Naive thymus-derived CD8-positive, alpha-beta T cell (primary cell): ENCODE measurements around the gene AHSA1. TPM values are rescaled to one million over a fixed set of nuclear protein-coding genes. Genes with fewer than 3 reads are reported as not detected.

Experiments
- ATAC-seq, 2 donors: fragments of 150-1000 bp; cut with Tn5 transposase in 1 of 2; sonication (Bioruptor Pico), chemical (Tn5 transposase) in 1 of 2; 1 replicate in 1 of 2; 2 replicates in 1 of 2; pipeline ENCODE4 v1.10.0; 2021; ENCODE audit warnings: mild to moderate bottlenecking in 2 of 2, moderate library complexity in 2 of 2
- POLR2A ChIA-PET: fragments of 350-600 bp; sonication (Branson Sonifier 250); formaldehyde crosslinking; loops from one replicate; lab custom pipeline; 2021; ENCODE audit warnings: antibody characterized with exemption; lab: Charles Lee
- DNase-seq, 10 donors: peaks; one replicate each; pipeline versions ENCODE4 v3.0.0 to v3.0.0-alpha.2; 2020 to 2022
- H3K27ac Mint-ChIP-seq, 10 donors: one replicate each; pipeline ENCODE4 v1.8.0; 2020 to 2022; ENCODE audit warnings: mild to moderate bottlenecking in 10 of 10, mixed read lengths in 10 of 10, moderate library complexity in 4 of 10, inconsistent platforms in 1 of 10
- H3K27me3 Mint-ChIP-seq, 5 donors: one replicate each; pipeline ENCODE4 v1.8.0; 2021 to 2022; ENCODE audit warnings: mixed read lengths in 5 of 5
- H3K36me3 Mint-ChIP-seq, 3 donors: one replicate each; pipeline ENCODE4 v1.8.0; 2020 to 2022; ENCODE audit warnings: mixed read lengths in 3 of 3, mild to moderate bottlenecking in 2 of 3, inconsistent platforms in 1 of 3
- H3K4me1 Mint-ChIP-seq, 4 donors: one replicate each; pipeline ENCODE4 v1.8.0; 2021 to 2022; ENCODE audit warnings: mixed read lengths in 4 of 4
- H3K4me3 Mint-ChIP-seq, 10 donors: one replicate each; pipeline ENCODE4 v1.8.0; 2020 to 2022; ENCODE audit warnings: mild to moderate bottlenecking in 10 of 10, mixed read lengths in 10 of 10, moderate library complexity in 6 of 10, inconsistent platforms in 1 of 10
- H3K9me3 Mint-ChIP-seq, 9 donors: one replicate each; pipeline ENCODE4 v1.8.0; 2020 to 2022; ENCODE audit warnings: mixed read lengths in 9 of 9, mild to moderate bottlenecking in 3 of 9, inconsistent platforms in 1 of 9, moderate library complexity in 1 of 9
- polyA plus RNA-seq, 3 donors: library from polyadenylated mRNA; unstranded; fragments of 300-500 nt; fragmentation: Illumina TruSeq; gene quantifications; one replicate each; pipeline ENCODE4 v1.2.3, GENCODE V29; 2021
- total RNA-seq, 8 experiments: library from RNA in 2 of 8; stranded (reverse) in 2 of 8; gene quantifications; one replicate each; pipeline ENCODE4 v1.2.3 and lab custom pipeline; 2021 to 2026

The AHSA1 gene
- total and polyA plus RNA-seq, 5 experiments from 2014 or later = 105 to 171 (median 114) TPM

DNA sequence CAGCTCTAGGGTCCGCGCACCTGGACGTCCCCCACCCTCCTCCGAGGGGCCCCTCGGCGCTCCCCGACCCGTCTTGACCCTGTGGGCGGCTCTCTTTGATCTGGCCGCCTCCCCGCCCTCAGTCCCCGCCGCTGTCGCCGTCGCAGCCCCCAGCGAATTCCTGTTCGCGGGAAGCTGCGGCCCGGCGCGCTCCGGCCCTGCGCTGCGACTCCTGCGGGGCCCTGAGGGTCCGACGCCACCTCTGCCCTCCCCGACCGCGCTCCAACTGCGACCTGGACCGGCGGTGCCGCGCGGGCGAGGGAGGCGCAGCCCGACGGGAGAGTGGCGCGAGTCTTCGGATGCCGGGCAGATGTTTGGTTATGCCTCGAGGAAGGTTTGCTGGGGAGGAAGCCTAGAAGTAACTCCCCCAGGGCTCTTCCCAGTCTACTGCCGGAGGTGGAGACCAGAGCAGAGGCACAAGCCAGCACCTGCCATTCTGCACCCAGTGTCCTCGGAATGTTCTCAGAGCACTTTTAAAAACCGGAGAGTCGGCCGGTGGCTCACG lies 41.2 kb downstream of the AHSA1 start:
- Mint-ChIP-seq H3K27ac (peak overlapping the region in 1 of 10 donors; percentile 15), H3K4me3 (peak overlapping the region; percentile 32 to 82 (median 62)), H3K9me3 (peaks cover 0 to 12% (median 4%) of the 10 kb centered on the region in 9 donors), H3K27me3 (peaks cover 18 to 46% (median 31%) of the 10 kb centered on the region in 5 donors), H3K36me3 (peaks cover 2 to 4% (median 3%) of the 10 kb centered on the region in 3 donors), H3K4me1 (peaks cover 2 to 9% (median 7%) of the 10 kb centered on the region in 4 donors)
- POLR2A ChIA-PET = no interaction called here
- DNase-seq (peak in 1 of 10 donors; percentile 2), ATAC-seq (peak; percentile 11 to 21)

DNA sequence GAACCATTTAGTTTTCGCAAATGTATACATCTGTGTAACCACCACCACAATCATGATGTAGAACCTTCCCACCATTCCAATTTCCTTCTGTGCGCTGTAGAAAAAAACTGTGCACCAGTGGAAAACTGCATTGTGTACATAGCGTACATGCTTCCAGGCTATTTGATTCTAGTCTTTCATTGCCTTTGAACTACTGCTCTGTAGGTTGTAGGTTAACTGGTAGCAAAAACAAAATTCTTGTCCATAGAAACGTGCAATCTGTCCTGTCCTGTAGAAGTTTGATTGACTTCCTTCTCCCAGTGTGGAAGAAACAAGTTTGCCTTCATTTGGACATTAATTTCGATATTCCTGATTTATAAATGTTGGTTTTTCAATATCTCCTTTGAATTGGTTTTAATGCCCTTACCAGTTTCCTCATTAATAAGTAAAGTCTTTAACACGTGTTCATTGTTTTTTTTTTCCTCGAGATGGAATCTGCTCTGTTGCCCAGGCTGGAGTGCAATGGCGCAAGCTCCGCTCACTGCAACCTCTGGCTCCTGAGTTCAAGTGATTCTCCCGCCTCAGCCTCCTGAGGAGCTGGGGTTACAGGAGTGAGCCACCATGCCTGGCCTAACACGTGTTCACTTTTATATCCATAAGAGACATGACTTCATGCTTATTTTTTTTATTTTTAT lies 44.4 kb downstream of the AHSA1 start:
- H3K4me1 Mint-ChIP-seq = peaks cover 2 to 9% (median 7%) of the 10 kb centered on the region in 4 donors
- H3K4me3 Mint-ChIP-seq = no peak overlapping the region
- H3K27me3 Mint-ChIP-seq = peaks cover 8 to 27% (median 23%) of the 10 kb centered on the region in 5 donors
- peaks cover 0 to 22% (median 9%) of the 10 kb centered on the region in 9 donors for H3K9me3 Mint-ChIP-seq
- no peak overlapping the region for H3K27ac Mint-ChIP-seq
- ATAC-seq (no peak), DNase-seq (no peak)
- POLR2A ChIA-PET = no interaction called here
- H3K36me3 Mint-ChIP-seq = peaks cover 4 to 12% (median 10%) of the 10 kb centered on the region in 3 donors

DNA sequence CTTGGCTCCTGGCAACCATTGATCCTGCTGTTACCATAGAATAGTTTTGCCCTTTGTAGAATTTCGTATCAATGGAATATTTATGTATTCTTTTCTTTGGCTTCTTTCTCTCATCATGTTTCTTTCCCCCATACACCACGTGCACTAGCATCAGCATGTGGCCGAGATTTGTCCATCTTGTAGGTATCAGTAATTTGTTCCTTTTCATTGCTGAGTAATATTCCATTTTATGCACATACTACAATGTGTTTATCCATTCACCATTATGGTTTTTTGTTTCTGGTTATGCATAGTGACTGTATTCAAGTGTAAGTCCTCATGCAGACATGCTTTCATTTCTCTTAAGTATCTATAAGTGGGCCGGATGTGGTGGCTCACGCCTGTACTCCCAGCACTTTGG lies 45.2 kb downstream of the AHSA1 start:
- H3K4me3 Mint-ChIP-seq = no peak overlapping the region
- ATAC-seq (no peak), DNase-seq (no peak)
- POLR2A ChIA-PET = no interaction called here
- H3K36me3 Mint-ChIP-seq = peaks cover 4 to 19% (median 16%) of the 10 kb centered on the region in 3 donors
- H3K27ac Mint-ChIP-seq = no peak overlapping the region
- peaks cover 0 to 22% (median 9%) of the 10 kb centered on the region in 9 donors for H3K9me3 Mint-ChIP-seq
- peaks cover under 1 to 5% (median 3%) of the 10 kb centered on the region in 4 donors for H3K4me1 Mint-ChIP-seq
- H3K27me3 Mint-ChIP-seq = peaks cover 5 to 18% (median 15%) of the 10 kb centered on the region in 5 donors

DNA sequence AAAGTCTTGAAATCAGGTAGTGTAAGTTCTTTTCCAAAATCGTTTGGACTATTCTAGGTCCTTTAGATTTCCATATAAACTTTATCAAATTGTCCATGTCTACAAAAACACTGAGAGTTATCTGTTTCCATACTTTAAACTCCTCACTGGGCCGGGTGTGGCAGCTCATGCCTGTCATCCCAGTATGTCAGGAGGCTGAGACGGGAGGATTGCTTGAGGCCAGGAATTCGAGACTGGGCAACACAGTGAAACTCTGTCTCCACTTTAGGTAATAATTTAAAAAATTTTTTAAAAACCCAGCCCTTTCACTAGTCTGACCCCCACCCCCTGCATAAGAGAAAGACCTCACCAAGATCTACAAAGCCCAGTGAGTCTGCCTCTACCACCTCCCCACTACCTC lies 47.1 kb downstream of the AHSA1 start:
- DNase-seq = no peak
- POLR2A ChIA-PET = no interaction called here
- H3K27ac Mint-ChIP-seq = no peak overlapping the region

DNA sequence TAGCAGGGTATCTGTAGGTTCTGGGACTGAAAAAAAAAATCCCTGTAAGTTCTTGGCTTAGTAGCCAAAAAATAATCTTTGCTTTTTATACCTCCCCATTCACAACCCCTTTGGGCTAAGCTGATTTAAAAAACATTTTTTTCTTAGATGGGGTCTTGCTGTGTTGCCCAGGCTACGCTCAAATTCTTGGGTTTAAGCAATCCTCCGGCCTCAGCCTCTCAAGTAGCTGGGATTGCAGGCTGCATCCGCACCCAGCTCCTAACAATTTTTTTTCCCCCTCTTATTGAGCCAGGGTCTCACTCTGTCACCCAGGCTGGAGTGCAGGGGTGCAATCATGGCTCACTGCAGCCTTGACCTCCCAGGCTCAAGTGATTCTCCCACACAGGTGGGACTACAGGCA lies 49.9 kb downstream of the AHSA1 start:
- H3K9me3 Mint-ChIP-seq = peaks cover 0 to 22% (median 8%) of the 10 kb centered on the region in 9 donors
- no peak overlapping the region for H3K27ac Mint-ChIP-seq
- H3K36me3 Mint-ChIP-seq = peaks cover 4 to 62% (median 52%) of the 10 kb centered on the region in 3 donors
- H3K4me1 Mint-ChIP-seq = no peaks in the 10 kb centered on the region
- POLR2A ChIA-PET = no interaction called here
- H3K27me3 Mint-ChIP-seq = peaks cover 0 to 3% (median 0%) of the 10 kb centered on the region in 5 donors
- ATAC-seq (no peak), DNase-seq (no peak)
- no peak overlapping the region for H3K4me3 Mint-ChIP-seq

More for the DNA sequence above, 47.1 kb downstream of the AHSA1 start:
- H3K27me3 Mint-ChIP-seq = peaks cover 5 to 8% (median 5%) of the 10 kb centered on the region in 5 donors
- ATAC-seq = no peak
- no peak overlapping the region for H3K4me3 Mint-ChIP-seq
- H3K36me3 Mint-ChIP-seq = peaks cover 4 to 35% (median 30%) of the 10 kb centered on the region in 3 donors
- H3K4me1 Mint-ChIP-seq = peaks cover 0 to 2% (median under 1%) of the 10 kb centered on the region in 4 donors
- H3K9me3 Mint-ChIP-seq = peaks cover 0 to 22% (median 9%) of the 10 kb centered on the region in 9 donors

DNA sequence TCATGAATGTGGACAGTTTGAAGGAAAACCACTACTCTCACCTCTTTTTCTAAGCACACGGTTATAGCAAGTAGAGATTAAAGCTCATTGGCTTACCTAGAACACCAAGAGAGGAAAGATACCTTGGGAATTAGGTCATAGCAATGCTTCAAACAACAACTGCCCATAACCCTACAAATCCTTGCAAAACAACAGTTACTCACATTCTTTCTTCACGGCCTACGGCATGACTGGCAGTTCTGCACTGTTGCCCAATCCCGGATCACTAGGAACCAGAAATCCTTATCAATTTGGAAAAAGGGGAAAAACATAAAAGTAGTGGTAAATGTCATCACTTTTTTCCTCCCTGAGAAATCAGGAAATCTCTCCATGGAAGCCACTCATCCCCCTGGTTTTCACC lies 50.4 kb downstream of the AHSA1 start:
- POLR2A ChIA-PET = no interaction called here
- no peaks in the 10 kb centered on the region for H3K4me1 Mint-ChIP-seq
- peaks cover 2 to 64% (median 50%) of the 10 kb centered on the region in 3 donors for H3K36me3 Mint-ChIP-seq
- no peak overlapping the region for H3K4me3 Mint-ChIP-seq
- peaks cover 0 to under 1% (median 0%) of the 10 kb centered on the region in 5 donors for H3K27me3 Mint-ChIP-seq
- no peak overlapping the region for H3K27ac Mint-ChIP-seq
- DNase-seq (no peak), ATAC-seq (no peak)
- H3K9me3 Mint-ChIP-seq = peaks cover 0 to 17% (median 4%) of the 10 kb centered on the region in 9 donors

DNA sequence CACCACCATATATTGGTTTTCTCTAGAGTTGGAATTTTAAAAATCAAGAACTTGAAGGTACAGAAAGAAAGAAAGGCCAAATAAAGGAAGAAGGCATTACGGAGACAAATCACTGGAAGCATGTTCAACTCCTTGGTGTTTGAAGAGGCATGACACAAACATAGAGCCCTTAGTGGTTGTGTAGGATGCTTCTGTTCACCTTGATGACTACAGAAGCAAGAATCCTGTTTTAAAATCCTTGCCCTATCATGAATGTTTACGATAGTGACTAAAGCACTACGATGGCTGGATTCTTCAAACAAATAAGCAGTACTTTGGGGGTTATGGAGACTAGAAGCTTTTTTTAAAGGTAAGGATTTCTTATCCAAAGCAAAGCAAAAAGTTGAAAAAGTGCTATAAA lies 51.0 kb downstream of the AHSA1 start:
- Mint-ChIP-seq H3K4me1 (no peaks in the 10 kb centered on the region), H3K27ac (no peak overlapping the region), H3K27me3 (no peaks in the 10 kb centered on the region), H3K4me3 (no peak overlapping the region), H3K36me3 (peaks cover 0 to 70% (median 49%) of the 10 kb centered on the region in 3 donors), H3K9me3 (peaks cover 0 to 11% (median 3%) of the 10 kb centered on the region in 9 donors)
- DNase-seq = no peak
- POLR2A ChIA-PET = no interaction called here
- no peak for ATAC-seq

DNA sequence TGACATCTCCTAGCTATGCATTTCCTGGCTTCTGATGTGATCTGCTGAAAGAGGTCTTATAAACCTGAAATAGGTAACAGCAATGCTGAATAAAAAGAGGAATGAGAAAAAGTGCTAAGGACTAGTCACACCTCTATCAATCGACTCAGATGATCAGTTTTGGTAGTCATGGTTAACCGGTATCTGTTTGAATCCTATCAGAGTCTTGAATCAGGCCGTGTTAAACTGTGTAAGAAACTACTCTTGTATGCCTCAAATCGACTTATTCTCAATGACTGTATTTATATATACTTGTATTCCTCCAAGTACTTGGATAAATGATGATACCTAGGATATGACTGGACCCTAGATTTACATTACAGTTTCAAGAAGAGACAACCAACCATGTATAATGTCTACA lies 51.5 kb downstream of the AHSA1 start:
- ATAC-seq (no peak), DNase-seq (no peak)
- Mint-ChIP-seq H3K4me3 (no peak overlapping the region), H3K4me1 (no peaks in the 10 kb centered on the region), H3K9me3 (peaks cover 0 to 9% (median 3%) of the 10 kb centered on the region in 9 donors), H3K27ac (no peak overlapping the region), H3K36me3 (peaks cover 0 to 74% (median 49%) of the 10 kb centered on the region in 3 donors), H3K27me3 (no peaks in the 10 kb centered on the region)
- POLR2A ChIA-PET = no interaction called here

DNA sequence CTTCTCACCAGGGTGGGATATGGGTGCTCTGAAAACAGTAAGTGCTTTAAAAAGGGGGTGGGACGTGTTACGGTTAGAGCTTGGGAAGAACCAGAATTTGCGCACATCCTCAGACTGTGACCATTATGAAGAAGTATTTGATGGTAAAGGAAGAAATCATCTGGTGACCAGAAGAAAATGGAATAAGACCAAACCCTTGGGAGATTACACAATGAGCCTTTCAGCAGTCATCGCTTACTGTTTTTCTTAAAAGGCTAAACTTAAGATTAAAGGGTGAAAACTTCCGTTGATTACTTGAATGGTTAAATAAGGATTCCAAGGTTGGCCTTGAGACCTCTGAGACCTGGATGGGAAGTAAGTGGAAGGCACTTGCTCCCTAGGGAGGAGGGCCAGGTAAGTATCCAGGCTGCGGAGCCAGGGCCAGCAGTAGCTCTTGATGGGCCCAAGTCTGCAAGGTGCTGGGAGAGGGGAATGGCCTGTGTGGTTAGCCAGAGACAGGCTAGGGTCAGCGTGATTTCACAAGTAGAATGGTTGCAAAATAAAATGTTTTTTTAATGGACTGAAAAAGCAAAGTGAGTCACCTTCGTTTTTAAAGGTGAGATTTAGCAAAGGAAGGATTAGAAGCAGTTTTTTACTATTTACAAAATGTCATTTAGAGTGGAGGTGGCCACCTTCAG lies 53.7 kb downstream of the AHSA1 start:
- no peaks in the 10 kb centered on the region for H3K9me3 Mint-ChIP-seq
- no peak overlapping the region for H3K27ac Mint-ChIP-seq
- peaks cover 5 to 90% (median 57%) of the 10 kb centered on the region in 3 donors for H3K36me3 Mint-ChIP-seq
- no peak for DNase-seq
- H3K4me3 Mint-ChIP-seq = no peak overlapping the region
- POLR2A ChIA-PET = no interaction called here
- no peaks in the 10 kb centered on the region for H3K27me3 Mint-ChIP-seq
- H3K4me1 Mint-ChIP-seq = no peaks in the 10 kb centered on the region
- ATAC-seq = no peak

DNA sequence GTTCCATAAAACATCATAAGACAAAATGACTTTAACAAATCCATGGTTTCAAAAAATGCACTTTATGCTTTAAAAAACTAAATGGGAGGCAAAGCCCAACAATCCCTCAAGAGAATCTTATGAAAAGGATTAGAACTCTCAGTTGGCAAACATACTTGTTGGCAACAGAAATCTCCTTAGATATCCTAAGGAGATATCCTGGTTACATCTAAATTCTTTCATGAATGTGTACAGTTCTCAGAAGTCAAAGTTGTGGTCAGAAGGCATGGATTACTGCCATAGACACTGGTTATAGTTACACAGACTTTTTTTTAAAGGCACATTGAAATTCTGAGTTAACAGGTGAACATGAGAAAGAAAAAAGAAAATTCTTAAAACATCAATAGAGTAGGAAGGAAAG lies 58.2 kb downstream of the AHSA1 start:
- Mint-ChIP-seq H3K27ac (peak overlapping the region in 1 of 10 donors; percentile 21), H3K9me3 (no peaks in the 10 kb centered on the region), H3K4me1 (peaks cover 0 to 6% (median 0%) of the 10 kb centered on the region in 4 donors), H3K27me3 (no peaks in the 10 kb centered on the region), H3K4me3 (no peak overlapping the region), H3K36me3 (peaks cover 23 to 93% (median 60%) of the 10 kb centered on the region in 3 donors)
- ATAC-seq (no peak), DNase-seq (no peak)
- POLR2A ChIA-PET = no interaction called here
